Neural progenitor cell (in vitro differentiated cells): ENCODE data around the gene CAMK2D. TPM values are rescaled to one million over a fixed set of nuclear protein-coding genes. Genes with fewer than 3 reads are reported as not detected.
A peak's percentile ranks its signal among the peaks of the same experiment; 100 is the strongest.

Experiments
- DNase-seq: peaks from one replicate; pipeline ENCODE4 v3.0.0-alpha.2; 2016; ENCODE audit warnings: low spot score
- H2AFZ ChIP-seq: fragments of 200-600 bp; sonication (generic); replicated peaks from 2 replicates; pipeline ENCODE4 v1.6.1; 2016; ENCODE audit warnings: antibody characterized with exemption
- H3F3A ChIP-seq: fragments of 200-600 bp; sonication (generic); 2 replicates; pipeline ENCODE4 v1.6.1; 2016; ENCODE audit warnings: antibody characterized with exemption, low read depth
- H3K27ac ChIP-seq: fragments of 200-600 bp; sonication (generic); 2 replicates; pipeline ENCODE4 v1.5.1; 2016; ENCODE audit warnings: mild to moderate bottlenecking
- H3K27me3 ChIP-seq: fragments of 200-600 bp; sonication (generic); 2 replicates; pipeline ENCODE4 v1.6.1; 2016; ENCODE audit warnings: mild to moderate bottlenecking, moderate library complexity
- H3K36me3 ChIP-seq: fragments of 200-600 bp; sonication (generic); 2 replicates; pipeline ENCODE4 v1.5.1; 2016
- H3K4me1 ChIP-seq: fragments of 200-600 bp; sonication (generic); 2 replicates; pipeline ENCODE4 v1.6.1; 2016; ENCODE audit warnings: mixed run types
- H3K4me2 ChIP-seq: fragments of 200-600 bp; sonication (generic); 2 replicates; pipeline ENCODE4 v1.6.1; 2016
- H3K4me3 ChIP-seq: fragments of 200-600 bp; sonication (generic); 2 replicates; pipeline ENCODE4 v1.5.1; 2016
- H3K79me2 ChIP-seq: fragments of 200-600 bp; sonication (generic); 2 replicates; pipeline ENCODE4 v1.6.1; 2016; ENCODE audit warnings: low read depth
- H3K9ac ChIP-seq: fragments of 200-600 bp; sonication (generic); 2 replicates; pipeline ENCODE4 v1.6.1; 2016
- H3K9me3 ChIP-seq: fragments of 200-600 bp; sonication (generic); 2 replicates; pipeline ENCODE4 v1.5.1; 2016; ENCODE audit warnings: low read depth
- H4K20me1 ChIP-seq: fragments of 200-600 bp; sonication (generic); 2 replicates; pipeline ENCODE4 v1.6.1; 2016; ENCODE audit warnings: low read depth
- H3K27ac Mint-ChIP-seq: 3 replicates; pipeline ENCODE4 v1.8.0; 2021; ENCODE audit warnings: mixed read lengths
- H3K27me3 Mint-ChIP-seq: 2 replicates; pipeline ENCODE4 v1.8.0; 2022; ENCODE audit warnings: low read depth, mild to moderate bottlenecking, inconsistent platforms, moderate library complexity, mixed read lengths; ENCODE audit not compliant: insufficient read depth
- H3K36me3 Mint-ChIP-seq: 3 replicates; pipeline ENCODE4 v1.8.0; 2021; ENCODE audit warnings: mixed read lengths
- H3K4me1 Mint-ChIP-seq: 3 replicates; pipeline ENCODE4 v1.8.0; 2021; ENCODE audit warnings: mixed read lengths
- H3K4me3 Mint-ChIP-seq: 3 replicates; pipeline ENCODE4 v1.8.0; 2021; ENCODE audit warnings: mild to moderate bottlenecking, moderate library complexity, mixed read lengths
- H3K9me3 Mint-ChIP-seq: 3 replicates; pipeline ENCODE4 v1.8.0; 2020; ENCODE audit warnings: mixed read lengths
- CTCF ChIP-seq: fragments of 200-600 bp; sonication (generic); IDR thresholded peaks from 2 replicates; pipeline ENCODE4 v1.5.1; 2017; ENCODE audit warnings: antibody characterized with exemption, mild to moderate bottlenecking
- EZH2 ChIP-seq: fragments of 200-600 bp; sonication (generic); IDR thresholded peaks from 2 replicates; pipeline ENCODE4 v1.6.1; 2017; ENCODE audit warnings: antibody characterized with exemption, mild to moderate bottlenecking, moderate library complexity
- EZH2phosphoT487 ChIP-seq: fragments of 200-600 bp; sonication (generic); IDR thresholded peaks from 2 replicates; pipeline ENCODE4 v1.6.1; 2017; ENCODE audit warnings: antibody characterized with exemption
- total RNA-seq: library from RNA; depleted of rRNA; stranded (reverse); fragments of >200 nt; gene quantifications from 2 replicates; pipeline ENCODE4 v1.2.3, GENCODE V29; 2015; ENCODE audit warnings: low replicate concordance

Gene CAMK2D
- total RNA-seq, 1 donor from 2014 or later: 33.2 TPM

- H3K27me3 Mint-ChIP-seq: peaks cover 2% of the 10 kb centered on the region
- Histone ChIP-seq H3K27me3 (no peaks in the 10 kb centered on the region), H3K4me2 (no peak overlapping the region), H3K4me1 (peaks cover 15% of the 10 kb centered on the region), H3K4me3 (no peak overlapping the region), H2AFZ (no peak overlapping the region), H3K79me2 (no peaks in the 10 kb centered on the region), H3K9ac (no peak overlapping the region), H3K27ac (no peak overlapping the region), H3F3A (no peaks in the 10 kb centered on the region), H3K36me3 (no peaks in the 10 kb centered on the region), H4K20me1 (no peaks in the 10 kb centered on the region), H3K9me3 (no peaks in the 10 kb centered on the region)
- DNase-seq: no peak
- H3K9me3 Mint-ChIP-seq: no peaks in the 10 kb centered on the region
- peaks cover 8% of the 10 kb centered on the region for H3K4me1 Mint-ChIP-seq
- TF ChIP-seq CTCF (no peak), EZH2phosphoT487 (no peak), EZH2 (no peak)
- no peak overlapping the region for H3K27ac Mint-ChIP-seq
- H3K36me3 Mint-ChIP-seq: no peaks in the 10 kb centered on the region
- no peak overlapping the region for H3K4me3 Mint-ChIP-seq
Measured at GRCh38 chr4:113447061-113447460, 314.5 kb downstream of the CAMK2D start.

- H3K4me3 ChIP-seq: no peak overlapping the region
- no peaks in the 10 kb centered on the region for H3K9me3 ChIP-seq
- no peaks in the 10 kb centered on the region for H3K36me3 ChIP-seq
- H3K27ac ChIP-seq: no peak overlapping the region
- H3K27me3 Mint-ChIP-seq: peaks cover 2% of the 10 kb centered on the region
- no peaks in the 10 kb centered on the region for H4K20me1 ChIP-seq
- H3K4me3 Mint-ChIP-seq: no peak overlapping the region
- no peak for TF ChIP-seq EZH2
- TF ChIP-seq CTCF: no peak
- TF ChIP-seq EZH2phosphoT487: no peak
- H3K36me3 Mint-ChIP-seq: no peaks in the 10 kb centered on the region
- H3K4me2 ChIP-seq: peak overlapping the region; percentile 10
- H2AFZ ChIP-seq: no peak overlapping the region
- no peaks in the 10 kb centered on the region for H3K27me3 ChIP-seq
- no peaks in the 10 kb centered on the region for H3K79me2 ChIP-seq
- no peaks in the 10 kb centered on the region for H3F3A ChIP-seq
- no peak overlapping the region for H3K27ac Mint-ChIP-seq
- H3K4me1 Mint-ChIP-seq: peaks cover 8% of the 10 kb centered on the region
- peaks cover 15% of the 10 kb centered on the region for H3K4me1 ChIP-seq
- H3K9me3 Mint-ChIP-seq: no peaks in the 10 kb centered on the region
- peak; percentile 31 for DNase-seq
- no peak overlapping the region for H3K9ac ChIP-seq
Measured at GRCh38 chr4:113446019-113446418, 315.5 kb downstream of the CAMK2D start.

GRCh38 chr4:113445286-113445685 lies 316.3 kb downstream of the CAMK2D start:
- DNase-seq: no peak
- Histone ChIP-seq H3K79me2 (no peaks in the 10 kb centered on the region), H3K27ac (no peak overlapping the region), H3K4me1 (peaks cover 15% of the 10 kb centered on the region), H3K4me2 (no peak overlapping the region), H3F3A (no peaks in the 10 kb centered on the region), H4K20me1 (no peaks in the 10 kb centered on the region), H3K9ac (no peak overlapping the region), H2AFZ (no peak overlapping the region), H3K36me3 (no peaks in the 10 kb centered on the region), H3K4me3 (no peak overlapping the region), H3K27me3 (no peaks in the 10 kb centered on the region), H3K9me3 (no peaks in the 10 kb centered on the region)
- Mint-ChIP-seq H3K27me3 (peaks cover under 1% of the 10 kb centered on the region), H3K4me3 (no peak overlapping the region), H3K36me3 (no peaks in the 10 kb centered on the region), H3K27ac (no peak overlapping the region), H3K9me3 (no peaks in the 10 kb centered on the region), H3K4me1 (peaks cover 6% of the 10 kb centered on the region)
- TF ChIP-seq EZH2phosphoT487: no peak
- no peak for TF ChIP-seq EZH2
- no peak for TF ChIP-seq CTCF
